ENCODE results near the gene CTNNBIP1.
"Not testable (repeated sequence)": the region's sequence is repeated elsewhere in the genome, so short reads cannot be mapped to it uniquely, and the experiment has no call there.

CTNNBIP1 gene

DNA sequence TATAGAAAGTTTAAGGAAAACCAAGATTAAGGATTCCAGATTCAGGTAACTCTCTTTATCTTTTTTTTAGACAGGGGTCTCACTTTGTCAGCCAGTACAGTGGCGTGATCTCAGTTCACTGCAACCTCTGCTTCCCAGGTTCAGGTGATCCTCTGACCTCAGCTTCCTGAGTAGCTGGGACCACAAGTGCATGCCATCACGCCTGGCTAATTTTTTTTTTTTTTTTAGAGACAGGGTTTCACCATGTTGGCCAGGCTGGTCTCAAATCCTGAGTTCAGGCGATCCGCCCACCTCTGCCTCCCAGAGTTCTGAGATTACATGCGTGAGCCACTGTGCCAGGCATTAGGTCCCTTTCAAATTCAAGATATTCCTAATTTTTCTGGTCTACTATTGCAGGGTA lies 17.2 kb upstream of the CTNNBIP1 start:
- DNase-seq (ENCODE audit: low spot score) = no peak
- in situ Hi-C loops (cut with MboI; ENCODE audit: low pct_unique_long_range_greater_than_20kb, low sequenced_read_pairs, unreplicated experiment) = no loop called here
- TF ChIP-seq CTCF (IDR thresholded peaks at IDR 0.05; ENCODE audit: extremely low read depth, insufficient read depth, missing control alignments) = no peak

GRCh38 chr1:9922342-9922741 lies 12.3 kb upstream of the CTNNBIP1 start:
- no peak for DNase-seq (ENCODE audit: low spot score)
- TF ChIP-seq CTCF (IDR thresholded peaks at IDR 0.05; ENCODE audit: extremely low read depth, insufficient read depth, missing control alignments) = no peak
- in situ Hi-C loops (cut with MboI; ENCODE audit: low pct_unique_long_range_greater_than_20kb, low sequenced_read_pairs, unreplicated experiment) = no loop called here

- no peak for TF ChIP-seq CTCF (IDR thresholded peaks at IDR 0.05; ENCODE audit: extremely low read depth, insufficient read depth, missing control alignments)
- in situ Hi-C loops (cut with MboI; ENCODE audit: low pct_unique_long_range_greater_than_20kb, low sequenced_read_pairs, unreplicated experiment) = no loop called here
- DNase-seq (ENCODE audit: low spot score) = no peak
These were observed 10.5 kb upstream of the CTNNBIP1 start for GRCh38 chr1:9920606-9921005.

DNA sequence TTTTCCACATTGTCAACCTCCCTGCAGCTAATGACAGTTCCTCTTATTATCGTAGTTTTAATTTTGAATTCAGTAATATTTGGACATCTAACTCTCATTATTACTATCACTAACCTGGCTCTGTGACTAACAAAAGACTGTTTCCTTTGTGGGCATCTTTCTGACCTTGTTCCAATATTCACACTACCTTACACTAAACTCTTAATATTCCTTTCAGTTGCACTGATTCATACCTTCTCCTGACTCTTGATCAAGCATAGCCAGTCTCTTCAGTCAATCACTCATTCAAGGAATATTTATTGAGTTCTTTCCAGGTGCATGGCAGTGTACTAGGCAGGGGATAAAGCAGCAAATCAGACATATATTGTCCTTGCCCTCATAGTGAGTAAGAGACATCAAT lies 7.8 kb upstream of the CTNNBIP1 start:
- in situ Hi-C loops (cut with MboI; ENCODE audit: low pct_unique_long_range_greater_than_20kb, low sequenced_read_pairs, unreplicated experiment) = no loop called here
- no peak for TF ChIP-seq CTCF (IDR thresholded peaks at IDR 0.05; ENCODE audit: extremely low read depth, insufficient read depth, missing control alignments)
- DNase-seq (ENCODE audit: low spot score) = no peak

- in situ Hi-C loops (cut with MboI; ENCODE audit: low pct_unique_long_range_greater_than_20kb, low sequenced_read_pairs, unreplicated experiment); DNase-seq (ENCODE audit: low spot score): not testable (repeated sequence)
These were observed 7.4 kb upstream of the CTNNBIP1 start for GRCh38 chr1:9917495-9917894.

DNA sequence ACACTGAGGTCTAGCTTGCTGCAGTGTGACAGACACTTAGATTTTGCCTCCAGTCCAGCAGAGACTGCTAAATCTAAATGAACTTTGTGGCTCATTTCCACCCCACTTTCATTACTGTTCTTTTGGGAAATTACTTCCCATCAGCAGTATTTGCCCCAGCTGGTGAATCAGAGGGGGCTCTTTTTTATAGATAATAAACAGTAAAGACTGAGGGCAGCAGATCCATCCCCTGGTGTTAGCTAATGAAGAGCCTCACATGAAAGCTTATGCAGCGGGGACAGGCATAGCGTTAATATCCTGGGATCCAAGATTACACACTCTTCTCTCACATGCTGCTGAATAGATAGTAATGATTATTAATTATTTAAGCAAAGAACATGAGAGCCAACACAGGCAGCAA lies 6.4 kb upstream of the CTNNBIP1 start:
- no peak for DNase-seq (ENCODE audit: low spot score)
- in situ Hi-C loops (cut with MboI; ENCODE audit: low pct_unique_long_range_greater_than_20kb, low sequenced_read_pairs, unreplicated experiment) = no loop called here

DNA sequence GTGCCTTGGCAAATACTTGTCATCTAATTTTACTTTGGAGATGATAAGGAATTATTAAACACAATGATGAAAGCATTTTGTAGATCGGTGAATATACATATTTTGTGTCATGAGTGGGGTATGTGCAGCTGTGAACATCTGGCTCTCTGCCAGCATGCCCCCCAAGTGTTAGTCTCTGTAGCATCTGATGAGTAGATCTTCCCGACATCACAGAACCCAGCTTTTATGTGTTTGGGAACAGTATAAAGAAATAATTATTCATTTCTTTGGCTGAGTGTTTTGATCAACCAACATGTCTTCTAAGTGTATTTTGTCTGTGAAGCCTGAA lies 4.5 kb upstream of the CTNNBIP1 start:
- no peak for DNase-seq (ENCODE audit: low spot score)
- in situ Hi-C loops (cut with MboI; ENCODE audit: low pct_unique_long_range_greater_than_20kb, low sequenced_read_pairs, unreplicated experiment) = no loop called here
- TF ChIP-seq CTCF (IDR thresholded peaks at IDR 0.05; ENCODE audit: extremely low read depth, insufficient read depth, missing control alignments) = no peak

More for the DNA sequence above, 6.4 kb upstream of the CTNNBIP1 start:
- no peak for TF ChIP-seq CTCF (IDR thresholded peaks at IDR 0.05; ENCODE audit: extremely low read depth, insufficient read depth, missing control alignments)
